Measurements from ENCODE around the gene GTF2A2.

GTF2A2 gene

GRCh38 chr15:59694779-59695178 lies 37.5 kb upstream of the GTF2A2 start:
- Histone ChIP-seq H3K9me3 (ENCODE audit: control insufficient read depth, insufficient read depth, low read length) (no peaks in the 10 kb centered on the region), H3K36me3 (ENCODE audit: control insufficient read depth, low read length) (no peaks in the 10 kb centered on the region), H3K27ac (ENCODE audit: low read depth, low read length) (no peak overlapping the region), H3F3A (ENCODE audit: control insufficient read depth, insufficient read depth) (peaks cover 11% of the 10 kb centered on the region), H3K4me1 (ENCODE audit: control insufficient read depth, low read length) (peaks cover 14% of the 10 kb centered on the region), H3K4me2 (ENCODE audit: low read length) (no peak overlapping the region), H3K27me3 (ENCODE audit: control insufficient read depth, low read length) (peaks cover 5% of the 10 kb centered on the region; the same call in 1 of the 2 replicates), H4K20me1 (ENCODE audit: control insufficient read depth, insufficient read depth, low read depth, low read length) (no peaks in the 10 kb centered on the region), H3K4me3 (ENCODE audit: low read length) (no peak overlapping the region), H3K79me2 (ENCODE audit: control insufficient read depth, low read length) (no peaks in the 10 kb centered on the region; the same call in none of the 2 replicates), H3K9me2 (replicated peaks; ENCODE audit: control insufficient read depth, low read length) (no peaks in the 10 kb centered on the region)
- TF ChIP-seq CTCF (IDR thresholded peaks at IDR 0.05; ENCODE audit: low read depth, low read length, poor library complexity, severe bottlenecking) = no peak
- no peak for TF ChIP-seq EZH2phosphoT487 (IDR thresholded peaks at IDR 0.05; ENCODE audit: borderline replicate concordance, low read length)

GRCh38 chr15:59691194-59691805 lies 34.0 kb upstream of the GTF2A2 start:
- peaks cover 30% of the 10 kb centered on the region for H3F3A ChIP-seq (ENCODE audit: control insufficient read depth, insufficient read depth)
- peak; percentile 70 for TF ChIP-seq CTCF (IDR thresholded peaks at IDR 0.05; ENCODE audit: low read depth, low read length, poor library complexity, severe bottlenecking)
- no peak for TF ChIP-seq EZH2phosphoT487 (IDR thresholded peaks at IDR 0.05; ENCODE audit: borderline replicate concordance, low read length)

GRCh38 chr15:59689626-59690236 lies 32.4 kb upstream of the GTF2A2 start:
- no peaks in the 10 kb centered on the region for H3K27me3 ChIP-seq (ENCODE audit: control insufficient read depth, low read length)
- peak overlapping the region; percentile 73 for H3K27ac ChIP-seq (ENCODE audit: low read depth, low read length)
- peak overlapping the region; percentile 96 for H3K4me3 ChIP-seq (ENCODE audit: low read length)
- H4K20me1 ChIP-seq (ENCODE audit: control insufficient read depth, insufficient read depth, low read depth, low read length) = peaks cover 22% of the 10 kb centered on the region
- H3K79me2 ChIP-seq (ENCODE audit: control insufficient read depth, low read length) = peaks cover 48% of the 10 kb centered on the region
- TF ChIP-seq CTCF (IDR thresholded peaks at IDR 0.05; ENCODE audit: low read depth, low read length, poor library complexity, severe bottlenecking) (no peak), EZH2phosphoT487 (IDR thresholded peaks at IDR 0.05; ENCODE audit: borderline replicate concordance, low read length) (no peak)
- peak overlapping the region; percentile 81 for H3K4me2 ChIP-seq (ENCODE audit: low read length)
- H3K4me1 ChIP-seq (ENCODE audit: control insufficient read depth, low read length) = peaks cover 46% of the 10 kb centered on the region
- peaks cover 40% of the 10 kb centered on the region for H3K36me3 ChIP-seq (ENCODE audit: control insufficient read depth, low read length)
- H3K9me3 ChIP-seq (ENCODE audit: control insufficient read depth, insufficient read depth, low read length) = no peaks in the 10 kb centered on the region
- H3K9me2 ChIP-seq (replicated peaks; ENCODE audit: control insufficient read depth, low read length) = no peaks in the 10 kb centered on the region
- H3F3A ChIP-seq (ENCODE audit: control insufficient read depth, insufficient read depth) = peaks cover 30% of the 10 kb centered on the region

More at GRCh38 chr15:59691194-59691805, 34.0 kb upstream of the GTF2A2 start:
- H4K20me1 ChIP-seq (ENCODE audit: control insufficient read depth, insufficient read depth, low read depth, low read length) = peaks cover 8% of the 10 kb centered on the region; the same call in 1 of the 2 replicates
- peaks cover 25% of the 10 kb centered on the region for H3K36me3 ChIP-seq (ENCODE audit: control insufficient read depth, low read length)
- H3K27ac ChIP-seq (ENCODE audit: low read depth, low read length) = no peak overlapping the region
- H3K4me3 ChIP-seq (ENCODE audit: low read length) = no peak overlapping the region
- no peaks in the 10 kb centered on the region for H3K9me3 ChIP-seq (ENCODE audit: control insufficient read depth, insufficient read depth, low read length)
- no peak overlapping the region for H3K4me2 ChIP-seq (ENCODE audit: low read length)
- no peaks in the 10 kb centered on the region for H3K9me2 ChIP-seq (replicated peaks; ENCODE audit: control insufficient read depth, low read length)
- peaks cover 32% of the 10 kb centered on the region for H3K79me2 ChIP-seq (ENCODE audit: control insufficient read depth, low read length)
- peaks cover 30% of the 10 kb centered on the region for H3K4me1 ChIP-seq (ENCODE audit: control insufficient read depth, low read length)
- no peaks in the 10 kb centered on the region for H3K27me3 ChIP-seq (ENCODE audit: control insufficient read depth, low read length)
